Adrenal gland (tissue), 5 donors: ENCODE measurements around the gene KMT2D.

Source experiments
- POLR2A ChIP-seq, 2 donors: fragments of 450-650 bp; IDR thresholded peaks; one replicate each; pipeline ENCODE4 v1.6.1; 2017; ENCODE audit warnings: antibody characterized with exemption in 2 of 2, mild to moderate bottlenecking in 2 of 2, moderate library complexity in 1 of 2
- TF ChIP-seq, protein P1 (sequence below), 6 experiments: fragments of 450-650 bp in 4 of 6; fragments of 200-600 bp in 2 of 6; sonication (generic) in 1 of 6; IDR thresholded peaks; 1 replicate in 5 of 6; 2 replicates in 1 of 6; pipeline versions ENCODE4 v1.5.1 to v1.8.0; 2016 to 2021; ENCODE audit warnings: antibody characterized with exemption in 6 of 6, mild to moderate bottlenecking in 2 of 6, moderate library complexity in 1 of 6
- donor health status: DM: no; HTN: no; CAD: no.

DNA sequence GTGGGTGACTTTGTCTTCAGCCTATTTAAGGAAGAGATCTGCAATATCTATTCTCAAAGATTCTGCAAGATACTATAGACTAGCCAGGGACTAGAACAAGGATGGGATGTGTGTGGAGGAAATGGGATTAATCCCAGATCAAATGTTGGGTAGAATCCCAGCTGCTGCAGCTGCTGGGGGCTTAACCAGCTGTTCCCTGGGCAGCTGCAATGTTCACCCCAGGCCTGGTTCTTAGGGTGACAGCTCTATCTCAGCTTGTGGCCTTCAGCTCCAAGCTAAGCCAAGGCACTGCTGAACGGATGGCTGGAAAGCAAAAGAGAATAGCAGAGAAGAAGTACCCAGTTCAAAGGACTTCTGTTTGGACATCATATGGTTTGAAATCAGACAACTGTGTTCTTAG, 19.2 kb upstream of the KMT2D start:
- TF ChIP-seq, protein P1, sequence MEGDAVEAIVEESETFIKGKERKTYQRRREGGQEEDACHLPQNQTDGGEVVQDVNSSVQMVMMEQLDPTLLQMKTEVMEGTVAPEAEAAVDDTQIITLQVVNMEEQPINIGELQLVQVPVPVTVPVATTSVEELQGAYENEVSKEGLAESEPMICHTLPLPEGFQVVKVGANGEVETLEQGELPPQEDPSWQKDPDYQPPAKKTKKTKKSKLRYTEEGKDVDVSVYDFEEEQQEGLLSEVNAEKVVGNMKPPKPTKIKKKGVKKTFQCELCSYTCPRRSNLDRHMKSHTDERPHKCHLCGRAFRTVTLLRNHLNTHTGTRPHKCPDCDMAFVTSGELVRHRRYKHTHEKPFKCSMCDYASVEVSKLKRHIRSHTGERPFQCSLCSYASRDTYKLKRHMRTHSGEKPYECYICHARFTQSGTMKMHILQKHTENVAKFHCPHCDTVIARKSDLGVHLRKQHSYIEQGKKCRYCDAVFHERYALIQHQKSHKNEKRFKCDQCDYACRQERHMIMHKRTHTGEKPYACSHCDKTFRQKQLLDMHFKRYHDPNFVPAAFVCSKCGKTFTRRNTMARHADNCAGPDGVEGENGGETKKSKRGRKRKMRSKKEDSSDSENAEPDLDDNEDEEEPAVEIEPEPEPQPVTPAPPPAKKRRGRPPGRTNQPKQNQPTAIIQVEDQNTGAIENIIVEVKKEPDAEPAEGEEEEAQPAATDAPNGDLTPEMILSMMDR (IDR thresholded peaks at IDR 0.05): no peak
- TF ChIP-seq POLR2A (IDR thresholded peaks at IDR 0.05): no peak
